HEK293T (cell line): ENCODE measurements around the gene MSGN1.

ENCODE experiments used
- BHLHE40 ChIP-seq: fragments of 450-650 bp; IDR thresholded peaks from 2 replicates; pipeline ENCODE4 v1.6.1; 2016; ENCODE audit warnings: mild to moderate bottlenecking, moderate library complexity, borderline replicate concordance
- CTBP1 ChIP-seq: fragments of 450-650 bp; IDR thresholded peaks from 2 replicates; pipeline ENCODE4 v1.6.1; 2016; ENCODE audit warnings: borderline replicate concordance
- ELF4 ChIP-seq: fragments of 450-650 bp; IDR thresholded peaks from 2 replicates; pipeline ENCODE4 v1.6.1; 2017; ENCODE audit warnings: antibody characterized with exemption
- FOXA1 ChIP-seq: fragments of 450-650 bp; IDR thresholded peaks from 2 replicates; pipeline ENCODE4 v1.6.1; 2016; ENCODE audit warnings: mild to moderate bottlenecking
- FOXK2 ChIP-seq: fragments of 450-650 bp; IDR thresholded peaks from 2 replicates; pipeline ENCODE4 v1.6.1; 2016; ENCODE audit warnings: mild to moderate bottlenecking
- FOXM1 ChIP-seq: fragments of 450-650 bp; IDR thresholded peaks from 2 replicates; pipeline ENCODE4 v1.6.1; 2017; ENCODE audit warnings: mild to moderate bottlenecking, borderline replicate concordance
- HDGF ChIP-seq: fragments of 450-650 bp; IDR thresholded peaks from 2 replicates; pipeline ENCODE4 v1.6.1; 2017; ENCODE audit warnings: antibody characterized with exemption, borderline replicate concordance
- NFRKB ChIP-seq: fragments of 450-650 bp; IDR thresholded peaks from 2 replicates; pipeline ENCODE4 v1.6.1; 2016; ENCODE audit warnings: mild to moderate bottlenecking, moderate library complexity
- SP1 ChIP-seq: fragments of 450-650 bp; IDR thresholded peaks from 2 replicates; pipeline ENCODE4 v1.6.1; 2017
- SUZ12 ChIP-seq: fragments of 450-650 bp; IDR thresholded peaks from 2 replicates; pipeline ENCODE4 v1.6.1; 2016; ENCODE audit warnings: mild to moderate bottlenecking
- TARDBP ChIP-seq: fragments of 450-650 bp; IDR thresholded peaks from 2 replicates; pipeline ENCODE4 v1.6.1; 2016
- ZNF384 ChIP-seq: fragments of 450-650 bp; IDR thresholded peaks from 2 replicates; pipeline ENCODE4 v1.6.1; 2016
- TF ChIP-seq, protein P1 (sequence below): fragments of 450-650 bp; IDR thresholded peaks from 2 replicates; pipeline ENCODE4 v1.6.1; 2016

DNA sequence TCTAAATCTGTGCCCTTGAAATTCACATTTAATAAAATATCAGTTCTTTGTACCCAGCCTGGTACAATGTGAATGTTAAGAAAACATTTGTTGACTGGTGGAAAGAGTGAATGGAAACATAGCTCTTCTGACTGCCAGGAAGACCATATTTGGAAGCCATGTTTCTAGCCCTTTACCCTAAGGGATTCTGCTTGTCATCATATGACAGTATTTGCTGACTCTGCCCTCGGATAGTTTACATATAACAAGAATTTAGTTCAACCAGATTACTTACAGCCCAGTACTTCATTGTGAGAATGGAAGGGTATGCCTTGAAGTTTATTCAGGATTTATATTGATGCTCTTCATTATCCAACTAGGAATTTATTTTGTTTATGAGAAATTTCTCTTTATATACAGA lies 48.4 kb downstream of the MSGN1 start:
- TF ChIP-seq SUZ12: no peak
- TF ChIP-seq FOXK2: no peak
- TF ChIP-seq TARDBP: no peak
- no peak for TF ChIP-seq ELF4
- TF ChIP-seq FOXM1: no peak
- TF ChIP-seq, protein P1, sequence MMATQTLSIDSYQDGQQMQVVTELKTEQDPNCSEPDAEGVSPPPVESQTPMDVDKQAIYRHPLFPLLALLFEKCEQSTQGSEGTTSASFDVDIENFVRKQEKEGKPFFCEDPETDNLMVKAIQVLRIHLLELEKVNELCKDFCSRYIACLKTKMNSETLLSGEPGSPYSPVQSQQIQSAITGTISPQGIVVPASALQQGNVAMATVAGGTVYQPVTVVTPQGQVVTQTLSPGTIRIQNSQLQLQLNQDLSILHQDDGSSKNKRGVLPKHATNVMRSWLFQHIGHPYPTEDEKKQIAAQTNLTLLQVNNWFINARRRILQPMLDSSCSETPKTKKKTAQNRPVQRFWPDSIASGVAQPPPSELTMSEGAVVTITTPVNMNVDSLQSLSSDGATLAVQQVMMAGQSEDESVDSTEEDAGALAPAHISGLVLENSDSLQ: no peak
- no peak for TF ChIP-seq ZNF384
- no peak for TF ChIP-seq NFRKB
- TF ChIP-seq SP1: no peak
- TF ChIP-seq HDGF: no peak
- no peak for TF ChIP-seq CTBP1
- no peak for TF ChIP-seq FOXA1
- no peak for TF ChIP-seq BHLHE40
